ENCODE measurements around the gene RSF1. TPM values are rescaled to one million over a fixed set of nuclear protein-coding genes. Genes with fewer than 3 reads are reported as not detected.

Gene RSF1
- total RNA-seq, 1 experiment from 2014 or later: 43.1 TPM

GRCh38 chr11:77820565-77821348 lies at the start of gene RSF1, which contains the start of gene AAMDC (continued):
- no peak for TF ChIP-seq ZBTB33 (IDR thresholded peaks at IDR 0.05; ENCODE audit: extremely low read depth, insufficient replicate concordance, low read length)
- no peak for TF ChIP-seq EZH2 (IDR thresholded peaks at IDR 0.05)
- TF ChIP-seq TCF7L2 (IDR thresholded peaks at IDR 0.05; ENCODE audit: borderline replicate concordance, extremely low read depth, insufficient read depth, insufficient read length): peak; percentile 53
- no peak; the same call in 1 of the 2 replicates for TF ChIP-seq ELF1 (IDR thresholded peaks at IDR 0.05; ENCODE audit: borderline replicate concordance, low read depth)
- TF ChIP-seq ZNF274 (IDR thresholded peaks at IDR 0.05; ENCODE audit: low read depth, low read length): no peak
- no peak for TF ChIP-seq ATF3 (IDR thresholded peaks at IDR 0.05)
- peak; percentile 47 to 75 (median 61); a peak in 5 of 6 replicates for TF ChIP-seq CTCF (IDR thresholded peaks at IDR 0.05 in 2 of 3, conservative IDR thresholded peaks at IDR 0.05 in 1 of 3; ENCODE audit: borderline replicate concordance in 1 of 3, insufficient read depth in 1 of 3, low read depth in 2 of 3, low read length in 2 of 3)
- TF ChIP-seq JUND (IDR thresholded peaks at IDR 0.05): no peak
- peak; percentile 74 for TF ChIP-seq POLR2A (IDR thresholded peaks at IDR 0.05; ENCODE audit: borderline replicate concordance, extremely low read depth, insufficient read depth, insufficient read length)
- TF ChIP-seq SIN3A (IDR thresholded peaks at IDR 0.05; ENCODE audit: low read depth): peak; percentile 88

Data from HCT116 (cell line).